Measurements from ENCODE around the gene C12orf60.

The C12orf60 gene

DNA sequence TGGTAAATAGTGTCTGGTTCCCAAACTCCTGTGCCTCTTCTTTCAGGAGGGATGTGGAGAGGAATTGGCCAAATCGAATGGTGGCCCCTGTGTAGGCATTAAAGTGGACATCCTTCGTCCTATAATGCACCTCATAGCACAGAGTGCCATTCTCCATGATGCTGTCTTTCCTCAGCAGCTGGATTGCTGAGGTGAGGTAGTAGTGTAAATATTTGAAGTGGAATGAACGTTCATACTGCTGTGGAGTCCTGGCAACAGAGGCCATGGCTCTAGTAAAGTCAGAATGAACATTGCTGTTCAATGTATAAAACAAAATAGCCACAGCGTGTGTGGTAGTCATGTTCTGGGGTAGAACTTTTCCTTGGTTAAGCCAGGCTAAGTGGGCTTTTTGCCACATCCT, 37.1 kb downstream of the C12orf60 start:
- ChIA-PET CTCF (no interaction called here), POLR2A (no interaction called here)
- TF ChIP-seq, protein P1, sequence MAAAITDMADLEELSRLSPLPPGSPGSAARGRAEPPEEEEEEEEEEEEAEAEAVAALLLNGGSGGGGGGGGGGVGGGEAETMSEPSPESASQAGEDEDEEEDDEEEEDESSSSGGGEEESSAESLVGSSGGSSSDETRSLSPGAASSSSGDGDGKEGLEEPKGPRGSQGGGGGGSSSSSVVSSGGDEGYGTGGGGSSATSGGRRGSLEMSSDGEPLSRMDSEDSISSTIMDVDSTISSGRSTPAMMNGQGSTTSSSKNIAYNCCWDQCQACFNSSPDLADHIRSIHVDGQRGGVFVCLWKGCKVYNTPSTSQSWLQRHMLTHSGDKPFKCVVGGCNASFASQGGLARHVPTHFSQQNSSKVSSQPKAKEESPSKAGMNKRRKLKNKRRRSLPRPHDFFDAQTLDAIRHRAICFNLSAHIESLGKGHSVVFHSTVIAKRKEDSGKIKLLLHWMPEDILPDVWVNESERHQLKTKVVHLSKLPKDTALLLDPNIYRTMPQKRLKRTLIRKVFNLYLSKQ (tag by site-specific recombination; IDR thresholded peaks at IDR 0.05; ENCODE audit: borderline replicate concordance) = no peak
- TF ChIP-seq, protein P2, sequence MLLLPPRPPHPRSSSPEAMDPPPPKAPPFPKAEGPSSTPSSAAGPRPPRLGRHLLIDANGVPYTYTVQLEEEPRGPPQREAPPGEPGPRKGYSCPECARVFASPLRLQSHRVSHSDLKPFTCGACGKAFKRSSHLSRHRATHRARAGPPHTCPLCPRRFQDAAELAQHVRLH (tag by site-specific recombination; IDR thresholded peaks at IDR 0.05) = no peak
- Histone ChIP-seq H3K4me1 (ENCODE audit: control insufficient read depth, insufficient read depth, low read length) (no peaks in the 10 kb centered on the region; the same call in 1 of the 2 replicates), H3K9me3 (ENCODE audit: control insufficient read depth, insufficient read depth, low read depth, low read length) (no peaks in the 10 kb centered on the region), H3K4me3 (ENCODE audit: low read depth, low read length) (no peak overlapping the region), H3K27ac (ENCODE audit: extremely low read depth, low read depth, low read length) (no peak overlapping the region), H3K36me3 (ENCODE audit: control insufficient read depth in 2 of 2, insufficient read depth in 1 of 2, low read length in 2 of 2) (no peaks in the 10 kb centered on the region)

DNA sequence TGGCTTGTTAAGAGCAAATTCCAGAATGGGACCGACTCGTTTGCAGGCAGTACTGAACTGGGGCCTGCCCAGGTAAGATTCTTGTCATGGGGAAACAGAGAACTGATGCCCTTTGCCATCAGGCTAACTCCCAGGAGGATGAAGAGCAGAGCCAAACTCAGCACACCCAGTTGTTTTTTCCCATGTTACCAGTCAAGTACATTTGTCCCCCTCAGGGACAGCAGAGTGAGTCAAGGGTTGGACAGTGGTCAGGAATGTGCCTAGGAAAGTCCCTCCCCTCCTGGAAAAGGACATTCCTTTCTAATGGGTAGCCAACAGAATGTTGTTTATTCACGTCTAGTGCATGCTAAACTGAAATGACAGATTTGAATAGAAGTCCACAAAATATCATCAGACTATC, 38.3 kb downstream of the C12orf60 start:
- ChIA-PET POLR2A (no interaction called here), CTCF (interaction anchor here (0.6 kb wide), 1 partner anchor 220 kb away, joined by 3 read pairs; no protein-coding TSS in a partner anchor)

More for the DNA sequence above, 38.3 kb downstream of the C12orf60 start:
- H3K27ac ChIP-seq (ENCODE audit: extremely low read depth, low read depth, low read length) = no peak overlapping the region
- H3K36me3 ChIP-seq (ENCODE audit: control insufficient read depth in 2 of 2, insufficient read depth in 1 of 2, low read length in 2 of 2) = no peaks in the 10 kb centered on the region
- no peaks in the 10 kb centered on the region; the same call in 1 of the 2 replicates for H3K4me1 ChIP-seq (ENCODE audit: control insufficient read depth, insufficient read depth, low read length)
- no peaks in the 10 kb centered on the region for H3K9me3 ChIP-seq (ENCODE audit: control insufficient read depth, insufficient read depth, low read depth, low read length)
- H3K4me3 ChIP-seq (ENCODE audit: low read depth, low read length) = no peak overlapping the region
- TF ChIP-seq TCF7L2 (IDR thresholded peaks at IDR 0.05; ENCODE audit: borderline replicate concordance, low read depth, low read length) (no peak), ZNF114 (tag by site-specific recombination; IDR thresholded peaks at IDR 0.05) (no peak), ZBTB8A (tag by site-specific recombination; IDR thresholded peaks at IDR 0.05) (no peak), ZNF654 (tag by site-specific recombination; IDR thresholded peaks at IDR 0.05; ENCODE audit: low read depth) (no peak), ZNF768 (tag by site-specific recombination; IDR thresholded peaks at IDR 0.05) (no peak), ZNF501 (tag by site-specific recombination; IDR thresholded peaks at IDR 0.05) (no peak), ZNF155 (tag by site-specific recombination; IDR thresholded peaks at IDR 0.05) (no peak), ZNF560 (tag by site-specific recombination; IDR thresholded peaks at IDR 0.05; ENCODE audit: borderline replicate concordance) (no peak), ZNF174 (tag by site-specific recombination; IDR thresholded peaks at IDR 0.05) (no peak), ZNF426 (tag by site-specific recombination; IDR thresholded peaks at IDR 0.05) (no peak), ZNF175 (tag by site-specific recombination; IDR thresholded peaks at IDR 0.05) (no peak)
- TF ChIP-seq, protein P3, sequence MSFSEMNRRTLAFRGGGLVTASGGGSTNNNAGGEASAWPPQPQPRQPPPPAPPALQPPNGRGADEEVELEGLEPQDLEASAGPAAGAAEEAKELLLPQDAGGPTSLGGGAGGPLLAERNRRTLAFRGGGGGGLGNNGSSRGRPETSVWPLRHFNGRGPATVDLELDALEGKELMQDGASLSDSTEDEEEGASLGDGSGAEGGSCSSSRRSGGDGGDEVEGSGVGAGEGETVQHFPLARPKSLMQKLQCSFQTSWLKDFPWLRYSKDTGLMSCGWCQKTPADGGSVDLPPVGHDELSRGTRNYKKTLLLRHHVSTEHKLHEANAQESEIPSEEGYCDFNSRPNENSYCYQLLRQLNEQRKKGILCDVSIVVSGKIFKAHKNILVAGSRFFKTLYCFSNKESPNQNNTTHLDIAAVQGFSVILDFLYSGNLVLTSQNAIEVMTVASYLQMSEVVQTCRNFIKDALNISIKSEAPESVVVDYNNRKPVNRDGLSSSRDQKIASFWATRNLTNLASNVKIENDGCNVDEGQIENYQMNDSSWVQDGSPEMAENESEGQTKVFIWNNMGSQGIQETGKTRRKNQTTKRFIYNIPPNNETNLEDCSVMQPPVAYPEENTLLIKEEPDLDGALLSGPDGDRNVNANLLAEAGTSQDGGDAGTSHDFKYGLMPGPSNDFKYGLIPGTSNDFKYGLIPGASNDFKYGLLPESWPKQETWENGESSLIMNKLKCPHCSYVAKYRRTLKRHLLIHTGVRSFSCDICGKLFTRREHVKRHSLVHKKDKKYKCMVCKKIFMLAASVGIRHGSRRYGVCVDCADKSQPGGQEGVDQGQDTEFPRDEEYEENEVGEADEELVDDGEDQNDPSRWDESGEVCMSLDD (tag by site-specific recombination; IDR thresholded peaks at IDR 0.05) = no peak
- TF ChIP-seq, protein P4, sequence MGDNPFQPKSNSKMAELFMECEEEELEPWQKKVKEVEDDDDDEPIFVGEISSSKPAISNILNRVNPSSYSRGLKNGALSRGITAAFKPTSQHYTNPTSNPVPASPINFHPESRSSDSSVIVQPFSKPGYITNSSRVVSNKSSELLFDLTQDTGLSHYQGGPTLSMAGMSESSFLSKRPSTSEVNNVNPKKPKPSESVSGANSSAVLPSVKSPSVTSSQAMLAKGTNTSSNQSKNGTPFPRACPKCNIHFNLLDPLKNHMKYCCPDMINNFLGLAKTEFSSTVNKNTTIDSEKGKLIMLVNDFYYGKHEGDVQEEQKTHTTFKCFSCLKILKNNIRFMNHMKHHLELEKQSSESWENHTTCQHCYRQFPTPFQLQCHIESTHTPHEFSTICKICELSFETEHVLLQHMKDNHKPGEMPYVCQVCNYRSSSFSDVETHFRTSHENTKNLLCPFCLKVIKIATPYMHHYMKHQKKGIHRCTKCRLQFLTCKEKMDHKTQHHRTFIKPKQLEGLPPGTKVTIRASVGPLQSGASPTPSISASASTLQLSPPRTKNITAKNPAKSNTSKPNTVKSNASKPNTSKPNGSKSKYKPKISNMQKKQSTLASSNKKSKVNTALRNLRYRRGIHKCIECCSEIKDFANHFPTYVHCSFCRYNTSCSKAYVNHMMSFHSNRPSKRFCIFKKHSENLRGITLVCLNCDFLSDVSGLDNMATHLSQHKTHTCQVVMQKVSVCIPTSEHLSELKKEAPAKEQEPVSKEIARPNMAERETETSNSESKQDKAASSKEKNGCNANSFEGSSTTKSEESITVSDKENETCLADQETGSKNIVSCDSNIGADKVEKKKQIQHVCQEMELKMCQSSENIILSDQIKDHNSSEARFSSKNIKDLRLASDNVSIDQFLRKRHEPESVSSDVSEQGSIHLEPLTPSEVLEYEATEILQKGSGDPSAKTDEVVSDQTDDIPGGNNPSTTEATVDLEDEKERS (tag by site-specific recombination; IDR thresholded peaks at IDR 0.05) = no peak
- TF ChIP-seq, protein P5, sequence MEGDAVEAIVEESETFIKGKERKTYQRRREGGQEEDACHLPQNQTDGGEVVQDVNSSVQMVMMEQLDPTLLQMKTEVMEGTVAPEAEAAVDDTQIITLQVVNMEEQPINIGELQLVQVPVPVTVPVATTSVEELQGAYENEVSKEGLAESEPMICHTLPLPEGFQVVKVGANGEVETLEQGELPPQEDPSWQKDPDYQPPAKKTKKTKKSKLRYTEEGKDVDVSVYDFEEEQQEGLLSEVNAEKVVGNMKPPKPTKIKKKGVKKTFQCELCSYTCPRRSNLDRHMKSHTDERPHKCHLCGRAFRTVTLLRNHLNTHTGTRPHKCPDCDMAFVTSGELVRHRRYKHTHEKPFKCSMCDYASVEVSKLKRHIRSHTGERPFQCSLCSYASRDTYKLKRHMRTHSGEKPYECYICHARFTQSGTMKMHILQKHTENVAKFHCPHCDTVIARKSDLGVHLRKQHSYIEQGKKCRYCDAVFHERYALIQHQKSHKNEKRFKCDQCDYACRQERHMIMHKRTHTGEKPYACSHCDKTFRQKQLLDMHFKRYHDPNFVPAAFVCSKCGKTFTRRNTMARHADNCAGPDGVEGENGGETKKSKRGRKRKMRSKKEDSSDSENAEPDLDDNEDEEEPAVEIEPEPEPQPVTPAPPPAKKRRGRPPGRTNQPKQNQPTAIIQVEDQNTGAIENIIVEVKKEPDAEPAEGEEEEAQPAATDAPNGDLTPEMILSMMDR (tag by site-specific recombination; IDR thresholded peaks at IDR 0.05) = no peak
- TF ChIP-seq, protein P6, sequence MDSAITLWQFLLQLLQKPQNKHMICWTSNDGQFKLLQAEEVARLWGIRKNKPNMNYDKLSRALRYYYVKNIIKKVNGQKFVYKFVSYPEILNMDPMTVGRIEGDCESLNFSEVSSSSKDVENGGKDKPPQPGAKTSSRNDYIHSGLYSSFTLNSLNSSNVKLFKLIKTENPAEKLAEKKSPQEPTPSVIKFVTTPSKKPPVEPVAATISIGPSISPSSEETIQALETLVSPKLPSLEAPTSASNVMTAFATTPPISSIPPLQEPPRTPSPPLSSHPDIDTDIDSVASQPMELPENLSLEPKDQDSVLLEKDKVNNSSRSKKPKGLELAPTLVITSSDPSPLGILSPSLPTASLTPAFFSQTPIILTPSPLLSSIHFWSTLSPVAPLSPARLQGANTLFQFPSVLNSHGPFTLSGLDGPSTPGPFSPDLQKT (IDR thresholded peaks at IDR 0.05; ENCODE audit: borderline replicate concordance, low read depth, low read length) = no peak
- TF ChIP-seq, protein P7, sequence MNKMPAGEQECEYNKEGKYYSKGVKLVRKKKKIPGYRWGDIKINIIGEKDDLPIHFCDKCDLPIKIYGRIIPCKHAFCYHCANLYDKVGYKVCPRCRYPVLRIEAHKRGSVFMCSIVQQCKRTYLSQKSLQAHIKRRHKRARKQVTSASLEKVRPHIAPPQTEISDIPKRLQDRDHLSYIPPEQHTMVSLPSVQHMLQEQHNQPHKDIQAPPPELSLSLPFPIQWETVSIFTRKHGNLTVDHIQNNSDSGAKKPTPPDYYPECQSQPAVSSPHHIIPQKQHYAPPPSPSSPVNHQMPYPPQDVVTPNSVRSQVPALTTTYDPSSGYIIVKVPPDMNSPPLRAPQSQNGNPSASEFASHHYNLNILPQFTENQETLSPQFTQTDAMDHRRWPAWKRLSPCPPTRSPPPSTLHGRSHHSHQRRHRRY (tag by site-specific recombination; IDR thresholded peaks at IDR 0.05) = no peak
- TF ChIP-seq, protein P8, sequence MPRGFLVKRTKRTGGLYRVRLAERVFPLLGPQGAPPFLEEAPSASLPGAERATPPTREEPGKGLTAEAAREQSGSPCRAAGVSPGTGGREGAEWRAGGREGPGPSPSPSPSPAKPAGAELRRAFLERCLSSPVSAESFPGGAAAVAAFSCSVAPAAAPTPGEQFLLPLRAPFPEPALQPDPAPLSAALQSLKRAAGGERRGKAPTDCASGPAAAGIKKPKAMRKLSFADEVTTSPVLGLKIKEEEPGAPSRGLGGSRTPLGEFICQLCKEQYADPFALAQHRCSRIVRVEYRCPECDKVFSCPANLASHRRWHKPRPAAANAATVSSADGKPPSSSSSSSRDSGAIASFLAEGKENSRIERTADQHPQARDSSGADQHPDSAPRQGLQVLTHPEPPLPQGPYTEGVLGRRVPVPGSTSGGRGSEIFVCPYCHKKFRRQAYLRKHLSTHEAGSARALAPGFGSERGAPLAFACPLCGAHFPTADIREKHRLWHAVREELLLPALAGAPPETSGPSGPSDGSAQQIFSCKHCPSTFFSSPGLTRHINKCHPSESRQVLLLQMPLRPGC (tag by site-specific recombination; IDR thresholded peaks at IDR 0.05) = no peak
